GM18951 (cell line): ENCODE data around the gene TRIM67.
"Not testable (repeated sequence)": the region's sequence is repeated elsewhere in the genome, so short reads cannot be mapped to it uniquely, and the experiment has no call there.

Source experiments
- POLR2A ChIP-seq: IDR thresholded peaks from 4 replicates; pipeline ENCODE4 v1.6.1; 2011; ENCODE audit warnings: mild to moderate bottlenecking; ENCODE audit not compliant: insufficient read length, insufficient read depth; ENCODE audit errors: extremely low read depth
- in situ Hi-C: fragments of 300-500 bp; cut with MboI; formaldehyde crosslinking; loops from one replicate; pipeline ENCODE4 v1.12.0; 2022; ENCODE audit warnings: low sequenced_read_pairs, mixed read lengths, inconsistent platforms; ENCODE audit not compliant: unreplicated experiment

The TRIM67 gene

GRCh38 chr1:231139659-231140654, 21.9 kb upstream of the TRIM67 start:
- TF ChIP-seq POLR2A: no peak
- in situ Hi-C loops: no loop called here

- TF ChIP-seq POLR2A: no peak
- in situ Hi-C loops: no loop called here
Observed at GRCh38 chr1:231144416-231145193, 17.3 kb upstream of the TRIM67 start.

GRCh38 chr1:231147896-231148295, 14.0 kb upstream of the TRIM67 start:
- in situ Hi-C loops: no loop called here
- no peak for TF ChIP-seq POLR2A

GRCh38 chr1:231151811-231152210, 10.0 kb upstream of the TRIM67 start:
- in situ Hi-C loops: no loop called here
- no peak for TF ChIP-seq POLR2A

- in situ Hi-C loops: no loop called here
- no peak for TF ChIP-seq POLR2A
Observed at GRCh38 chr1:231153726-231154125, 8.1 kb upstream of the TRIM67 start.

- no peak for TF ChIP-seq POLR2A
- in situ Hi-C loops: no loop called here
Observed at GRCh38 chr1:231155808-231156207, 6.0 kb upstream of the TRIM67 start.

GRCh38 chr1:231157311-231157710, 4.5 kb upstream of the TRIM67 start:
- TF ChIP-seq POLR2A: no peak
- in situ Hi-C loops: no loop called here

GRCh38 chr1:231158141-231158540, 3.7 kb upstream of the TRIM67 start:
- in situ Hi-C loops: not testable (repeated sequence)

- TF ChIP-seq POLR2A: no peak
- in situ Hi-C loops: no loop called here
Observed at GRCh38 chr1:231159202-231159962, 2.5 kb upstream of the TRIM67 start.

GRCh38 chr1:231159963-231160761, 1.7 kb upstream of the TRIM67 start:
- no peak for TF ChIP-seq POLR2A
- in situ Hi-C loops: no loop called here

- in situ Hi-C loops: no loop called here
Observed at GRCh38 chr1:231160895-231161666, 777 bp upstream of the TRIM67 start.

More at GRCh38 chr1:231160895-231161666, 777 bp upstream of the TRIM67 start:
- no peak for TF ChIP-seq POLR2A
